ENCODE measurements around the gene NAALADL1.

NAALADL1 gene

GRCh38 chr11:65056999-65057398 lies 1.4 kb downstream of the NAALADL1 start:
- Histone ChIP-seq H3K27me3 (ENCODE audit: control insufficient read depth in 5 of 5, insufficient read depth in 4 of 5, low read length in 5 of 5) (peaks cover 0 to 17% (median 3%) of the 10 kb centered on the region in 5 donors), H3K9me3 (ENCODE audit: control insufficient read depth in 5 of 5, low read length in 5 of 5) (no peaks in the 10 kb centered on the region), H3K27ac (ENCODE audit: low read depth, low read length) (no peak overlapping the region), H3K4me3 (ENCODE audit: low read depth in 1 of 5, low read length in 5 of 5) (no peak overlapping the region), H3K36me3 (ENCODE audit: control insufficient read depth in 5 of 5, insufficient read depth in 5 of 5, low read length in 5 of 5) (no peaks in the 10 kb centered on the region), H3K9ac (ENCODE audit: low read length in 5 of 5) (no peak overlapping the region), H3K4me1 (ENCODE audit: control insufficient read depth in 5 of 5, insufficient read depth in 5 of 5, low read length in 5 of 5) (no peaks in the 10 kb centered on the region)

GRCh38 chr11:65055538-65055937 lies 2.8 kb downstream of the NAALADL1 start:
- H3K4me1 ChIP-seq (ENCODE audit: control insufficient read depth in 5 of 5, insufficient read depth in 5 of 5, low read length in 5 of 5) = no peaks in the 10 kb centered on the region
- H3K27ac ChIP-seq (ENCODE audit: low read depth, low read length) = no peak overlapping the region
- peaks cover 0 to 17% (median 3%) of the 10 kb centered on the region in 5 donors for H3K27me3 ChIP-seq (ENCODE audit: control insufficient read depth in 5 of 5, insufficient read depth in 4 of 5, low read length in 5 of 5)
- H3K9me3 ChIP-seq (ENCODE audit: control insufficient read depth in 5 of 5, low read length in 5 of 5) = no peaks in the 10 kb centered on the region
- no peaks in the 10 kb centered on the region for H3K36me3 ChIP-seq (ENCODE audit: control insufficient read depth in 5 of 5, insufficient read depth in 5 of 5, low read length in 5 of 5)
- no peak overlapping the region for H3K4me3 ChIP-seq (ENCODE audit: low read depth in 1 of 5, low read length in 5 of 5)
- H3K9ac ChIP-seq (ENCODE audit: low read length in 5 of 5) = no peak overlapping the region

- Histone ChIP-seq H3K9me3 (ENCODE audit: control insufficient read depth in 5 of 5, low read length in 5 of 5) (no peaks in the 10 kb centered on the region), H3K27me3 (ENCODE audit: control insufficient read depth in 5 of 5, insufficient read depth in 4 of 5, low read length in 5 of 5) (peaks cover 0 to 12% (median 3%) of the 10 kb centered on the region in 5 donors), H3K4me3 (ENCODE audit: low read depth in 1 of 5, low read length in 5 of 5) (no peak overlapping the region), H3K36me3 (ENCODE audit: control insufficient read depth in 5 of 5, insufficient read depth in 5 of 5, low read length in 5 of 5) (no peaks in the 10 kb centered on the region), H3K9ac (ENCODE audit: low read length in 5 of 5) (no peak overlapping the region), H3K27ac (ENCODE audit: low read depth, low read length) (no peak overlapping the region), H3K4me1 (ENCODE audit: control insufficient read depth in 5 of 5, insufficient read depth in 5 of 5, low read length in 5 of 5) (no peaks in the 10 kb centered on the region)
These were observed 4.4 kb downstream of the NAALADL1 start for GRCh38 chr11:65053827-65054508.

DNA sequence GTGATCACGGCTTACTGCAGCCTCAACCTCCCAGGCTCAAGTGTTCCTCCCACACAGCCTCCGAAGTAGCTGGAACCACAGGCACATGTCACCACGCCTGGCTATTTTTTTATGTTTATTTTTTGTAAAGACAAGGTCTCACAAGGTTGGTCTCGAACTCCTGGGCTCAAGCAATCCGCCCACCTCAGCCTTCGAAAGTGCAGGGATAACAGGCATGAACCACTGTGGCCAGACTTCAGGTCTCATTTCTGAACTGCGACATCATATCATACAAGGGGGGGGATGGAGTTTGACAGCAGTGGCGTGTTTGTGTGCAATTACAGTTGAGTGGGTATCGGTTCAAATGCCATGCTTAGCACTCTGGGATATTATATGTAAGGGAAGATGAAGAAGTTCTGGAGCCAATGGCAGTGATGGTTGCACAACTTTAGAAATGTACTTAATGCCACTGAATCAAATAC lies 6.9 kb downstream of the NAALADL1 start:
- Histone ChIP-seq H3K9me3 (ENCODE audit: control insufficient read depth in 5 of 5, low read length in 5 of 5) (no peaks in the 10 kb centered on the region), H3K4me3 (ENCODE audit: low read depth in 1 of 5, low read length in 5 of 5) (no peak overlapping the region), H3K27ac (ENCODE audit: low read depth, low read length) (no peak overlapping the region), H3K36me3 (ENCODE audit: control insufficient read depth in 5 of 5, insufficient read depth in 5 of 5, low read length in 5 of 5) (no peaks in the 10 kb centered on the region), H3K9ac (ENCODE audit: low read length in 5 of 5) (no peak overlapping the region), H3K27me3 (ENCODE audit: control insufficient read depth in 5 of 5, insufficient read depth in 4 of 5, low read length in 5 of 5) (peaks cover 0 to 9% (median 0%) of the 10 kb centered on the region in 5 donors), H3K4me1 (ENCODE audit: control insufficient read depth in 5 of 5, insufficient read depth in 5 of 5, low read length in 5 of 5) (peaks cover 0 to 15% (median 15%) of the 10 kb centered on the region in 5 donors)

GRCh38 chr11:65047581-65048422 lies 10.6 kb downstream of the NAALADL1 start:
- Histone ChIP-seq H3K36me3 (ENCODE audit: control insufficient read depth in 5 of 5, insufficient read depth in 5 of 5, low read length in 5 of 5) (peaks cover 0 to 22% (median 16%) of the 10 kb centered on the region in 5 donors), H3K4me1 (ENCODE audit: control insufficient read depth in 5 of 5, insufficient read depth in 5 of 5, low read length in 5 of 5) (peaks cover 0 to 32% (median 31%) of the 10 kb centered on the region in 5 donors), H3K4me3 (ENCODE audit: low read depth in 1 of 5, low read length in 5 of 5) (peak overlapping the region; percentile 42 to 71 (median 66)), H3K9me3 (ENCODE audit: control insufficient read depth in 5 of 5, low read length in 5 of 5) (no peaks in the 10 kb centered on the region), H3K27me3 (ENCODE audit: control insufficient read depth in 5 of 5, insufficient read depth in 4 of 5, low read length in 5 of 5) (peaks cover 0 to 4% (median 0%) of the 10 kb centered on the region in 5 donors), H3K9ac (ENCODE audit: low read length in 5 of 5) (peak overlapping the region in 4 of 5 donors; percentile 38 to 77 (median 56)), H3K27ac (ENCODE audit: low read depth, low read length) (no peak overlapping the region)

DNA sequence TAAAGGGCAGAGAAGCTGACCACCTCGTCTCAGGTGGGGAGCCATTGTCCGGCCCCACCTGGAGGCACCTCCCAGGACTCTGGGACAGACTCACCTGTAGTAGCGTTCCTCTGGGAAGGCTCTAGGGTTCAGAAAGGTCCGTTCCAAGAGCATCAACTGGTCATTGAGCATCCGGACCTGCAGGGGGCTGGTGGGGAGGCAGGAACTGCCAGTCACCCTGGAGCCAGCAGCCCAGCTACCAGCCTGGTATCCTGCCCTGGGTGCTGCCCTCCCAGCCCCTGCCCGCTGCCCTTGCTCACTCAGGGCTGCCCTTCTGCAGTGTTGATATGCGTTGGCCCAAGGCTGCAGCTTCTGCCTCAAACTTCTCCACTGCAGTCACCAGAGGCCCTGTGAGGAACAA lies 12.6 kb downstream of the NAALADL1 start:
- no peak overlapping the region for H3K27ac ChIP-seq (ENCODE audit: low read depth, low read length)
- no peak overlapping the region for H3K9ac ChIP-seq (ENCODE audit: low read length in 5 of 5)
- no peak overlapping the region for H3K4me3 ChIP-seq (ENCODE audit: low read depth in 1 of 5, low read length in 5 of 5)
- peaks cover 0 to 22% (median 16%) of the 10 kb centered on the region in 5 donors for H3K36me3 ChIP-seq (ENCODE audit: control insufficient read depth in 5 of 5, insufficient read depth in 5 of 5, low read length in 5 of 5)
- no peaks in the 10 kb centered on the region for H3K27me3 ChIP-seq (ENCODE audit: control insufficient read depth in 5 of 5, insufficient read depth in 4 of 5, low read length in 5 of 5)
- H3K9me3 ChIP-seq (ENCODE audit: control insufficient read depth in 5 of 5, low read length in 5 of 5) = no peaks in the 10 kb centered on the region
- peaks cover 0 to 46% (median 38%) of the 10 kb centered on the region in 5 donors for H3K4me1 ChIP-seq (ENCODE audit: control insufficient read depth in 5 of 5, insufficient read depth in 5 of 5, low read length in 5 of 5)

- no peak overlapping the region for H3K27ac ChIP-seq (ENCODE audit: low read depth, low read length)
- no peaks in the 10 kb centered on the region for H3K9me3 ChIP-seq (ENCODE audit: control insufficient read depth in 5 of 5, low read length in 5 of 5)
- peaks cover 0 to 52% (median 44%) of the 10 kb centered on the region in 5 donors for H3K4me1 ChIP-seq (ENCODE audit: control insufficient read depth in 5 of 5, insufficient read depth in 5 of 5, low read length in 5 of 5)
- H3K4me3 ChIP-seq (ENCODE audit: low read depth in 1 of 5, low read length in 5 of 5) = no peak overlapping the region
- H3K9ac ChIP-seq (ENCODE audit: low read length in 5 of 5) = no peak overlapping the region
- H3K36me3 ChIP-seq (ENCODE audit: control insufficient read depth in 5 of 5, insufficient read depth in 5 of 5, low read length in 5 of 5) = peaks cover 0 to 22% (median 16%) of the 10 kb centered on the region in 5 donors
- no peaks in the 10 kb centered on the region for H3K27me3 ChIP-seq (ENCODE audit: control insufficient read depth in 5 of 5, insufficient read depth in 4 of 5, low read length in 5 of 5)
These were observed 13.3 kb downstream of the NAALADL1 start for GRCh38 chr11:65045061-65045460.

- peaks cover 0 to 56% (median 44%) of the 10 kb centered on the region in 5 donors for H3K4me1 ChIP-seq (ENCODE audit: control insufficient read depth in 5 of 5, insufficient read depth in 5 of 5, low read length in 5 of 5)
- no peak overlapping the region for H3K4me3 ChIP-seq (ENCODE audit: low read depth in 1 of 5, low read length in 5 of 5)
- no peaks in the 10 kb centered on the region for H3K27me3 ChIP-seq (ENCODE audit: control insufficient read depth in 5 of 5, insufficient read depth in 4 of 5, low read length in 5 of 5)
- no peaks in the 10 kb centered on the region for H3K9me3 ChIP-seq (ENCODE audit: control insufficient read depth in 5 of 5, low read length in 5 of 5)
- peaks cover 0 to 25% (median 21%) of the 10 kb centered on the region in 5 donors for H3K36me3 ChIP-seq (ENCODE audit: control insufficient read depth in 5 of 5, insufficient read depth in 5 of 5, low read length in 5 of 5)
- no peak overlapping the region for H3K27ac ChIP-seq (ENCODE audit: low read depth, low read length)
- peak overlapping the region in 2 of 5 donors; percentile 1 to 52 for H3K9ac ChIP-seq (ENCODE audit: low read length in 5 of 5)
These were observed 14.4 kb downstream of the NAALADL1 start for GRCh38 chr11:65043881-65044501.

GRCh38 chr11:65042891-65043290 lies 15.5 kb downstream of the NAALADL1 start:
- Histone ChIP-seq H3K4me1 (ENCODE audit: control insufficient read depth in 5 of 5, insufficient read depth in 5 of 5, low read length in 5 of 5) (peaks cover 0 to 52% (median 38%) of the 10 kb centered on the region in 5 donors), H3K27ac (ENCODE audit: low read depth, low read length) (no peak overlapping the region), H3K27me3 (ENCODE audit: control insufficient read depth in 5 of 5, insufficient read depth in 4 of 5, low read length in 5 of 5) (no peaks in the 10 kb centered on the region), H3K9ac (ENCODE audit: low read length in 5 of 5) (peak overlapping the region in 1 of 5 donors; percentile 56), H3K36me3 (ENCODE audit: control insufficient read depth in 5 of 5, insufficient read depth in 5 of 5, low read length in 5 of 5) (peaks cover 0 to 33% (median 30%) of the 10 kb centered on the region in 5 donors), H3K4me3 (ENCODE audit: low read depth in 1 of 5, low read length in 5 of 5) (no peak overlapping the region), H3K9me3 (ENCODE audit: control insufficient read depth in 5 of 5, low read length in 5 of 5) (no peaks in the 10 kb centered on the region)

Data from subcutaneous abdominal adipose tissue (tissue), 5 donors.